ENCODE results near the gene TREML4.

The TREML4 gene

GRCh38 chr6:41288030-41288753 is 60.0 kb downstream of the TREML4 start:
- DNase-seq: no peak

All from fibroblast of skin of scalp (primary cell).